Measurements from ENCODE around the gene CCDC178. TPM values are rescaled to one million over a fixed set of nuclear protein-coding genes. Genes with fewer than 3 reads are reported as not detected.

CCDC178 gene
- total RNA-seq, 1 donor from 2014 or later, result not detected

GRCh38 chr18:33135951-33136660 lies 304.4 kb downstream of the CCDC178 start:
- intact Hi-C loops (cut with micrococcal nuclease), result no loop called here

DNA sequence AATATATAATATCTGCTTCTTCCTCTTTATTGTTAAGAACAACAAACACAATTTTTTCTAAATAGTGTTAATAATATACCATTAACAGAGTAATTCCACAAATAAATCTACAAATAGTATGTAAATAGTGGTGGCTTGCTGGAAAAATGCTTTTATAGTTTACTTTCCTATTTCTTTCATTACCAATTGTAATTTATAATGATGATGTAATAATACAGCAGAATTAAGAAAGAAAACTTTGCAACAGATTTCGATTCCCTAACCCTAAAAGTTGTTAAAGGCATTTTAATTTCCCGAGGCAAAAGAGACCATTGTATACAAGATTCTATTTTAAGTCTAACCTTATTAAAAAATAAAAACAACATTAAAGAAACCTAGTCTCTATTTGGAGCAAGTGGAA lies 307.9 kb downstream of the CCDC178 start:
- intact Hi-C loops (cut with micrococcal nuclease), result no loop called here

DNA sequence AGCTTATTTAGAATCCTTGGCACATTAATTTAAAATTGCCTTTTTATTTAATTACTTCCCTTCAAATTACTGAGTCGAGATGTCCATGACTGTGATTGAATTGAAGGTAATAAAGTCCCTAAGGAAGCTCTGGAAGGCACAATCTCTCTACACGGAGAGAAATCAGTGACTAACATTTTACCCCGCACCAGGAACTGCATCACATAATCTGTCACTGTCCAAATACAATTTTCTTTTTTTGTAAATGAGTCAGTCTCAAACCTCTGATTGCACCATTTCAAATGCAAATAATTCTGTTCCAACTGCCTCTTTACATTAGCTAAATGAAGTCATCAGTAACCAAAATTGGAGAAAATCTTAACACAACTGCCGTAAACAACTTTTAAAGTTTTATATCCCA lies 311.9 kb downstream of the CCDC178 start:
- intact Hi-C loops (cut with micrococcal nuclease), result no loop called here

GRCh38 chr18:33123862-33124518 lies 316.5 kb downstream of the CCDC178 start:
- intact Hi-C loops (cut with micrococcal nuclease), result no loop called here

- intact Hi-C loops (cut with micrococcal nuclease), result no loop called here
Observed at GRCh38 chr18:33116376-33116775, 324.1 kb downstream of the CCDC178 start.

DNA sequence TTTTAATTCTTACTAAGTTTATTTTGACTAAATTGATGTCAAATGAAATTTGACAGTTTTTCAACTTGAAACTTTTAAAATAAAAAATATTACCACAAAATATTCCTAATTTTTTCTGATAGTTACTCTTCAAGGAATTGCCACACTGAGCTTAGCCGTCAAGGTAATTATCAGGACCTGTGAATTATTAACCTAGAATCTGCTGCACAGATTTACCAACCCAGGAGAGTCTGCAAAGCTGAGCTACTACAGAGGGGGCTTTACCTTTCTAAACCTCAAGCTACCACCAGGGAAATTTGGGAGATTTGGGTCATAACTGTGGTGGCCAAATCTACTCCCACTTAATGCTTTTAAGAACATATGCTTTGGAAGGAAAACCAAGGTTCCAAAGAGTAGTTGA lies 324.6 kb downstream of the CCDC178 start:
- intact Hi-C loops (cut with micrococcal nuclease), result no loop called here

DNA sequence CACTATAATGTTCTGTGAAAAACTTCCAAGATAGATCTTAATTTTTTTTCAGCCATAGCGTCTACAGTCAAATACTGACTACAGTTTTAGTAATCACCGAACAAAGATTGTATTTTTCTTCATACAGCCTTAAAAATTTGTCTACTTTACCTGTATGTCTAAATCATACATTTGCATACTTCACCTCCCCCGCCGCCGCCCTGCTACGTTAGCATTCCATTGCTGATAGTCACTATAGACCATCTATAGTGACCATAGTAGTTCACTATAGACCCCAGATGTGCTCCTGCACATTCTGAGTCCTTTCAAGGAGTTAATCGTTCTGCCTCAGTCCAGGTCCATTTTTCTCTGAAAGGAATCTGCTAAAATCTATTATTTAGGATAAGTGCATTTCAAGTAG lies 325.0 kb downstream of the CCDC178 start:
- intact Hi-C loops (cut with micrococcal nuclease), result no loop called here

GRCh38 chr18:33114749-33115148 lies 325.8 kb downstream of the CCDC178 start:
- intact Hi-C loops (cut with micrococcal nuclease), result no loop called here

GRCh38 chr18:33113416-33113815 lies 327.1 kb downstream of the CCDC178 start:
- intact Hi-C loops (cut with micrococcal nuclease), result no loop called here

GRCh38 chr18:33107511-33107910 lies 333.0 kb downstream of the CCDC178 start:
- intact Hi-C loops (cut with micrococcal nuclease), result no loop called here

DNA sequence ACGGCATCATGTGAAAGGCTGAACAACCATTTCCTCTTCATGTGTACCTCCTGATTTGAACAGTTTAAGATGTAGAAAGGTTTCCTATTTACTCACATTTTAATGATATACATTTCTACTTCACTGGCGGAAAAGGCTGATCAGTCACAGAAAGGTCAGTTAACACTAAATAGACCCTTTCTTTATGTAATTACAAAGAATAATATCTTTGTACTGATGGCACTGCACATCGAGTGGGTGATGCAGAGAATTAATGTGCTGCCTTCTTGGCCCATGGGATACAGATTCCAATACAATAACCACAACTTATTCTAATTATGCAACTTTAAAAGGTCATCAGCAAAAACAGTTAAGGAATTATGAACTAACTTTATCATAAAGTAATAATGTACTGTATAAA lies 339.2 kb downstream of the CCDC178 start:
- intact Hi-C loops (cut with micrococcal nuclease), result no loop called here

- intact Hi-C loops (cut with micrococcal nuclease), result no loop called here
Observed at GRCh38 chr18:33099626-33100025, 340.9 kb downstream of the CCDC178 start.

GRCh38 chr18:33097126-33097525 lies 343.4 kb downstream of the CCDC178 start:
- intact Hi-C loops (cut with micrococcal nuclease), result no loop called here

- intact Hi-C loops (cut with micrococcal nuclease), result no loop called here
Observed at GRCh38 chr18:33090461-33090860, 350.1 kb downstream of the CCDC178 start.

DNA sequence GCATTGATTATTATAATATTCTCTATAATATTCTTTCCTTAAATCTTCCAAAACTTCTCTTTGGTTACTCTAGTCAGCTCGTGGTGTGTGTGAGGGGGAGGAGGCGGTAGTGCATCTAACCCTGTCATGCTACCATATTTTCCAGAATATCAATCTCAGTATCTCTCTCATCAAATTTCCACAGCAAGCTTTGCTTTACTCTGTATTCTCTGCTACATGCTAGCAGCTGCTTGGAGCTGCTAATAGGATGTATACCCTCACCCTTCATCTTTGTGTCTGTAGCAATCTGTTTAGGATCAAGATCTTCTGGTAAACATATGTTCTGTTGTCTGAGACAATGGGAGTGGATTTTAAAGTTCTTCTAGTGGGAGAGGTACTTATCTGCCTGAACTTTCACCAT lies 363.9 kb downstream of the CCDC178 start:
- intact Hi-C loops (cut with micrococcal nuclease), result loop anchor here (10.0 kb wide), 1 partner anchor 62 kb away; no protein-coding TSS in a partner anchor

DNA sequence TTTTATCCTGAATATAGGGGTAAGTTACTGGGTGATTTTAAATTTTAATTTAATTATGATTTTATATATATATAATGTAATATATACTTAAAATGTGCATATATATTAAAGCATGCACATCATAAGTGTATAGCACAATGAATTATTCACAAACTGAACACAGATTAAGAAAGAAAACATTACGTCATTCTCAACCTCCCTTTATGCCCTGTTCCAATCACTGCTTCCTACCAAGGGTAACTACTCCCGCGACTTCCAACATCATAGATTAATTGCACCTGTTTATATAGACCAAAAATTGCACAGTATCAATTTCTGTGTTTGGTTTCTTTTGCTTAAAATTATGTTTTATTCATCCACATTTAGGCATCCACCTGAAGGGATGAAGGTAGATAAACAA lies 366.4 kb downstream of the CCDC178 start:
- intact Hi-C loops (cut with micrococcal nuclease), result loop anchor here (10.0 kb wide), 1 partner anchor 59 kb away; no protein-coding TSS in a partner anchor

GRCh38 chr18:33062834-33063364 lies 377.6 kb downstream of the CCDC178 start:
- intact Hi-C loops (cut with micrococcal nuclease), result no loop called here

DNA sequence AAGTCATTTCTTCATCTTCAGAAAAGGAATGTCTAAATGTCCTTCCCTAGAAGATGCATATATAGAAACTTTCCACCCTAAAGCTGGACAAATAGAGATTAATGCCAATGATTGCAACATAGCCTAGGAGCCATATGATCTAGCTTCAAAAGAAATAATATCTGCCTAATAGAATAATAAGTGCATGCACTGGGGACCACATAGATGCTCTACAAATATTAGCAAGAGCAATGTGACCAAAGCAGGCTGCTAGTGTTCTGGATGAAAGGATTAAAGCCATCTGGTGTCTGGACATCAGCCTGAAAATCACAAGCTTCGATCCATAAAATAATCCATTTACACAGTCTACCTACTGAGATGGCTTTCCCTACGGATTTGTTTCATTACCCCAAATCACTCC lies 387.6 kb downstream of the CCDC178 start:
- intact Hi-C loops (cut with micrococcal nuclease), result no loop called here

DNA sequence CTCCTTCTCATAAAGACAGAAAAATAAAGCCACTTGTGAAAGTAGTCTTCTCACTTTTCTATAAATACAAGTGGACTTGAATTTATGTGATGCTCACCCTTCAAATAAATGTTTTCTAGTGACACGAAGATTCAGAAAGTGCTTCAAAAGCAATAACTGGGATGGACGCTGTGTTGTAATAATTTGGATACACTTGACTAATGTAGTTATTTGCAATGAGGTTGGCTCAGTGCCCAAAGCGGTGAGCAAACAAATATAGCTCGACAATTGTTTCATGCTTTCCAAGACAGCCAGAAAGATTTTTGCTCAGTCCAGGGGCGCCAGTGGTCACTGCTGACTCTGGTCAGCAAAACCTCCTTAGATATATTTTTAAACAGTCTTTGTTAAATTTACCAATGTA lies 389.1 kb downstream of the CCDC178 start:
- intact Hi-C loops (cut with micrococcal nuclease), result no loop called here

- intact Hi-C loops (cut with micrococcal nuclease), result no loop called here
Observed at GRCh38 chr18:33040213-33040612, 400.3 kb downstream of the CCDC178 start.

- intact Hi-C loops (cut with micrococcal nuclease), result no loop called here
Observed at GRCh38 chr18:33034945-33035344, 405.6 kb downstream of the CCDC178 start.

- intact Hi-C loops (cut with micrococcal nuclease), result no loop called here
Observed at GRCh38 chr18:33034212-33034611, 406.3 kb downstream of the CCDC178 start.

- intact Hi-C loops (cut with micrococcal nuclease), result no loop called here
Observed at GRCh38 chr18:33022370-33022769, 418.2 kb downstream of the CCDC178 start.

Measured in T-helper 2 cell treated with Interferon-gamma antibody and Interleukin-4, amounts not matched to agents 100 ng/mL and 5 ng/mL, for 36 hours (primary cell).